K562 (cell line): ENCODE measurements around the gene LAPTM5. TPM values are rescaled to one million over a fixed set of nuclear protein-coding genes. Genes with fewer than 3 reads are reported as not detected.

ENCODE experiments used
- ARNT ChIP-seq, 2 experiments: fragments of 450-650 bp; IDR thresholded peaks; 2 replicates each; pipeline ENCODE4 v1.6.1; 2016; ENCODE audit warnings: mild to moderate bottlenecking in 1 of 2
- BRF1 ChIP-seq: IDR thresholded peaks from 3 replicates; pipeline ENCODE4 v1.6.1; 2011; ENCODE audit warnings: borderline replicate concordance, mild to moderate bottlenecking; ENCODE audit not compliant: insufficient read length; ENCODE audit errors: extremely low read depth
- CBFB ChIP-seq: sonication (generic); formaldehyde crosslinking; IDR thresholded peaks from 2 replicates; pipeline ENCODE4 v1.4.0; 2020; ENCODE audit warnings: mild to moderate bottlenecking, missing genetic modification reagents
- CBX5 ChIP-seq: IDR thresholded peaks from 2 replicates; pipeline ENCODE4 v1.6.1; 2014; ENCODE audit warnings: low read depth, borderline replicate concordance
- CHD2 ChIP-seq: IDR thresholded peaks from 2 replicates; pipeline ENCODE4 v1.6.1; 2011; ENCODE audit warnings: low read depth, low read length
- ETV5 ChIP-seq: sonication (generic); formaldehyde crosslinking; IDR thresholded peaks from 2 replicates; pipeline ENCODE4 v1.4.0; 2020; ENCODE audit warnings: low read depth, mild to moderate bottlenecking, missing genetic modification reagents
- FOXA3 ChIP-seq, 2 experiments: fragments of 450-650 bp in 1 of 2; sonication (generic) in 1 of 2; formaldehyde crosslinking; IDR thresholded peaks in 1 of 2; conservative IDR thresholded peaks in 1 of 2; 2 replicates each; pipeline versions ENCODE4 v1.4.0 to v1.8.0; 2020 to 2022; ENCODE audit warnings: mild to moderate bottlenecking in 2 of 2, missing genetic modification reagents in 1 of 2
- HDAC1 ChIP-seq, 2 experiments: fragments of 450-650 bp; IDR thresholded peaks; 2 replicates each; pipeline ENCODE4 v1.6.1; 2016 to 2017; ENCODE audit warnings: inconsistent platforms in 1 of 2, mild to moderate bottlenecking in 1 of 2, moderate library complexity in 1 of 2
- HMGN3 ChIP-seq: IDR thresholded peaks from 2 replicates; pipeline ENCODE4 v1.6.1; 2011; ENCODE audit warnings: borderline replicate concordance, low read depth, mild to moderate bottlenecking, mixed read lengths, low read length; ENCODE audit not compliant: insufficient read length; ENCODE audit errors: extremely low read depth
- SMAD1 ChIP-seq: fragments of 150-350 bp; IDR thresholded peaks from 2 replicates; pipeline ENCODE4 v1.6.1; 2014; ENCODE audit warnings: low read length, low read depth; ENCODE audit not compliant: partially characterized antibody
- ZNF431 ChIP-seq: sonication (generic); formaldehyde crosslinking; IDR thresholded peaks from 2 replicates; pipeline ENCODE4 v1.8.0; 2022; ENCODE audit warnings: mild to moderate bottlenecking, missing genetic modification reagents
- polyA plus RNA-seq, 8 experiments: library from polyadenylated mRNA; depleted of rRNA in 4 of 8; stranded (reverse) in 5 of 8; unstranded in 3 of 8; fragments of >200 nt; fragmentation: Nextera tagmentation in 2 of 8; fragmentation: Illumina TruSeq in 1 of 8; extraction: Ambion mirVana in 2 of 8; extraction: Trizol in 1 of 8; gene quantifications; 2 replicates each; pipeline versions ENCODE4 v1.2.1 to v1.2.3, GENCODE V29; 2011 to 2014; ENCODE audit warnings: inconsistent platforms in 1 of 8, missing spikeins in 1 of 8
- total RNA-seq, 7 experiments: library from RNA; depleted of rRNA in 6 of 7; stranded (reverse); fragments of >200 nt in 6 of 7; fragmentation: Illumina TruSeq in 2 of 7; extraction: Trizol in 2 of 7; gene quantifications; 2 replicates each; pipeline versions ENCODE4 v1.2.1 to v1.2.3, GENCODE V29; 2011 to 2021; ENCODE audit warnings: low replicate concordance in 1 of 7
- TF ChIP-seq, protein P1 (sequence below), 2 experiments: fragments of 450-650 bp in 1 of 2; IDR thresholded peaks; 2 replicates each; pipeline ENCODE4 v1.6.1; 2011 to 2017; ENCODE audit warnings: low read depth in 2 of 2, antibody characterized with exemption in 1 of 2, borderline replicate concordance in 1 of 2, low read length in 1 of 2, mild to moderate bottlenecking in 1 of 2, mixed read lengths in 1 of 2; ENCODE audit not compliant: control insufficient read depth in 1 of 2
- TF ChIP-seq, protein P2 (sequence below): sonication (generic); formaldehyde crosslinking; IDR thresholded peaks from 2 replicates; pipeline ENCODE4 v1.9.0; 2022; ENCODE audit warnings: mild to moderate bottlenecking, missing genetic modification reagents
- TF ChIP-seq, protein P3 (sequence below): fragments of 250-450 bp; sonication (Bioruptor Pico); IDR thresholded peaks from 2 replicates; pipeline ENCODE4 v1.8.0; 2022; ENCODE audit warnings: moderate library complexity, mild to moderate bottlenecking, inconsistent platforms
- TF ChIP-seq, protein P4 (sequence below): sonication (generic); formaldehyde crosslinking; IDR thresholded peaks from 2 replicates; pipeline ENCODE4 v1.8.0; 2022; ENCODE audit warnings: missing genetic modification reagents, mild to moderate bottlenecking, borderline replicate concordance
- TF ChIP-seq, protein P5 (sequence below): sonication (generic); formaldehyde crosslinking; IDR thresholded peaks from 2 replicates; pipeline ENCODE4 v1.8.0; 2022; ENCODE audit warnings: mild to moderate bottlenecking, low read depth, missing genetic modification reagents

LAPTM5 gene
- total and polyA plus RNA-seq, 9 of the 15 experiments (the other 6 are each of a cell fraction or from before 2014, with no cell fraction given), result 2.4 to 47.3 (median 20.3) TPM

DNA sequence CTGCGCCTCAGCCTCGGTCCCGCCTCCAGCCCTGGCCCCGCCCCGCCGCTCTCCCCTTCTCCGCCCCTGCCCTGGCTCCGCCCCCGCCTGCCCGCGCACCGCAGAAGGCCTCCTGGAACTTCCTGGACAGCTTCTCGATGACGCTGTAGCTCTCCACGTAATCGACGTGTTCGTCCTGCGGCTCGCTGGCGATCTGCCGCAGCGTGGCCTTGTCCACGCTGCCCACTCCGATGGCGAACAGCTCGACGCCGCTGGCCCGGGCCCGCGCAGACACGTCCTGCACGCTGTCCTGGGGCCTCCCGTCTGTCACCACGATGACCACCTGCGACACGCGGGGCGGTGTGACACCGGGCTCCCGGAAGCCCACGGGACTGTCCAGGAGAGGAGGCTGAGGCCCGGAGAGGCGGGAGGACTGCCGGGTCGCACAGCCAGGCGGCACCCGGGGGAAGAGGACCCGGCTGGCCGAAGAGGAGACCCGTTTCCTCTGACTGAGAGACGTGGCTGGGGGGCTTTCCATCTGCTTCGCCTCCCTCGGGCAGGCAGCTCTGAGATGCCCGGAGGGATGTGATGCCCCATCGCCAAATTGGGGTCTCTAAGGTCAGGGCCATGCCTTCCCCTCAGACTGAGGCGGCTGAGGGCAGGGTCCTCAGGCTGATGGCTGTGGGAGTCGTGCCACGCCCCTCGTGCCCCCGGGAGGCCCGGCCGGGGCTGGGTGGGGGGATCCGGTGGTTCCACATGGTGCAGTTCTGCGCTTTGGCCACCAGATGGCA is 38.8 kb downstream of the LAPTM5 start (continued):
- TF ChIP-seq, protein P1, sequence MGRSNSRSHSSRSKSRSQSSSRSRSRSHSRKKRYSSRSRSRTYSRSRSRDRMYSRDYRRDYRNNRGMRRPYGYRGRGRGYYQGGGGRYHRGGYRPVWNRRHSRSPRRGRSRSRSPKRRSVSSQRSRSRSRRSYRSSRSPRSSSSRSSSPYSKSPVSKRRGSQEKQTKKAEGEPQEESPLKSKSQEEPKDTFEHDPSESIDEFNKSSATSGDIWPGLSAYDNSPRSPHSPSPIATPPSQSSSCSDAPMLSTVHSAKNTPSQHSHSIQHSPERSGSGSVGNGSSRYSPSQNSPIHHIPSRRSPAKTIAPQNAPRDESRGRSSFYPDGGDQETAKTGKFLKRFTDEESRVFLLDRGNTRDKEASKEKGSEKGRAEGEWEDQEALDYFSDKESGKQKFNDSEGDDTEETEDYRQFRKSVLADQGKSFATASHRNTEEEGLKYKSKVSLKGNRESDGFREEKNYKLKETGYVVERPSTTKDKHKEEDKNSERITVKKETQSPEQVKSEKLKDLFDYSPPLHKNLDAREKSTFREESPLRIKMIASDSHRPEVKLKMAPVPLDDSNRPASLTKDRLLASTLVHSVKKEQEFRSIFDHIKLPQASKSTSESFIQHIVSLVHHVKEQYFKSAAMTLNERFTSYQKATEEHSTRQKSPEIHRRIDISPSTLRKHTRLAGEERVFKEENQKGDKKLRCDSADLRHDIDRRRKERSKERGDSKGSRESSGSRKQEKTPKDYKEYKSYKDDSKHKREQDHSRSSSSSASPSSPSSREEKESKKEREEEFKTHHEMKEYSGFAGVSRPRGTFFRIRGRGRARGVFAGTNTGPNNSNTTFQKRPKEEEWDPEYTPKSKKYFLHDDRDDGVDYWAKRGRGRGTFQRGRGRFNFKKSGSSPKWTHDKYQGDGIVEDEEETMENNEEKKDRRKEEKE (IDR thresholded peaks at IDR 0.05; ENCODE audit: borderline replicate concordance in 1 of 2, control insufficient read depth in 1 of 2, low read depth in 2 of 2, low read length in 1 of 2), result 0 out of 4 replicates have a peak, but pooled peaks of 1 of the 2 experiments have one; percentile 38
- peak; percentile 86 for TF ChIP-seq ZNF431 (CRISPR knock-in tag)
- TF ChIP-seq ETV5 (CRISPR knock-in tag), result peak; percentile 78; the same call in 1 of the 2 replicates
- peak; percentile 80 for TF ChIP-seq SMAD1
- TF ChIP-seq, protein P2, sequence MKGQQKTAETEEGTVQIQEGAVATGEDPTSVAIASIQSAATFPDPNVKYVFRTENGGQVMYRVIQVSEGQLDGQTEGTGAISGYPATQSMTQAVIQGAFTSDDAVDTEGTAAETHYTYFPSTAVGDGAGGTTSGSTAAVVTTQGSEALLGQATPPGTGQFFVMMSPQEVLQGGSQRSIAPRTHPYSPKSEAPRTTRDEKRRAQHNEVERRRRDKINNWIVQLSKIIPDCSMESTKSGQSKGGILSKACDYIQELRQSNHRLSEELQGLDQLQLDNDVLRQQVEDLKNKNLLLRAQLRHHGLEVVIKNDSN (CRISPR knock-in tag), result peak; percentile 55
- TF ChIP-seq, protein P3, sequence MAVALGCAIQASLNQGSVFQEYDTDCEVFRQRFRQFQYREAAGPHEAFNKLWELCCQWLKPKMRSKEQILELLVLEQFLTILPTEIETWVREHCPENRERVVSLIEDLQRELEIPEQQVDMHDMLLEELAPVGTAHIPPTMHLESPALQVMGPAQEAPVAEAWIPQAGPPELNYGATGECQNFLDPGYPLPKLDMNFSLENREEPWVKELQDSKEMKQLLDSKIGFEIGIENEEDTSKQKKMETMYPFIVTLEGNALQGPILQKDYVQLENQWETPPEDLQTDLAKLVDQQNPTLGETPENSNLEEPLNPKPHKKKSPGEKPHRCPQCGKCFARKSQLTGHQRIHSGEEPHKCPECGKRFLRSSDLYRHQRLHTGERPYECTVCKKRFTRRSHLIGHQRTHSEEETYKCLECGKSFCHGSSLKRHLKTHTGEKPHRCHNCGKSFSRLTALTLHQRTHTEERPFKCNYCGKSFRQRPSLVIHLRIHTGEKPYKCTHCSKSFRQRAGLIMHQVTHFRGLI, result peak; percentile 82; the same call in 1 of the 2 replicates
- peak; percentile 69 for TF ChIP-seq HMGN3
- TF ChIP-seq HDAC1 (IDR thresholded peaks at IDR 0.05), result peak in 1 of 2 experiments; percentile 98; a peak in 3 of 4 replicates
- no peak for TF ChIP-seq BRF1
- TF ChIP-seq, protein P4, sequence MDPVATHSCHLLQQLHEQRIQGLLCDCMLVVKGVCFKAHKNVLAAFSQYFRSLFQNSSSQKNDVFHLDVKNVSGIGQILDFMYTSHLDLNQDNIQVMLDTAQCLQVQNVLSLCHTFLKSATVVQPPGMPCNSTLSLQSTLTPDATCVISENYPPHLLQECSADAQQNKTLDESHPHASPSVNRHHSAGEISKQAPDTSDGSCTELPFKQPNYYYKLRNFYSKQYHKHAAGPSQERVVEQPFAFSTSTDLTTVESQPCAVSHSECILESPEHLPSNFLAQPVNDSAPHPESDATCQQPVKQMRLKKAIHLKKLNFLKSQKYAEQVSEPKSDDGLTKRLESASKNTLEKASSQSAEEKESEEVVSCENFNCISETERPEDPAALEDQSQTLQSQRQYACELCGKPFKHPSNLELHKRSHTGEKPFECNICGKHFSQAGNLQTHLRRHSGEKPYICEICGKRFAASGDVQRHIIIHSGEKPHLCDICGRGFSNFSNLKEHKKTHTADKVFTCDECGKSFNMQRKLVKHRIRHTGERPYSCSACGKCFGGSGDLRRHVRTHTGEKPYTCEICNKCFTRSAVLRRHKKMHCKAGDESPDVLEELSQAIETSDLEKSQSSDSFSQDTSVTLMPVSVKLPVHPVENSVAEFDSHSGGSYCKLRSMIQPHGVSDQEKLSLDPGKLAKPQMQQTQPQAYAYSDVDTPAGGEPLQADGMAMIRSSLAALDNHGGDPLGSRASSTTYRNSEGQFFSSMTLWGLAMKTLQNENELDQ (CRISPR knock-in tag), result peak; percentile 81
- TF ChIP-seq CBX5, result 0 out of 2 replicates have a peak, but pooled peaks have one; percentile 27
- TF ChIP-seq, protein P5, sequence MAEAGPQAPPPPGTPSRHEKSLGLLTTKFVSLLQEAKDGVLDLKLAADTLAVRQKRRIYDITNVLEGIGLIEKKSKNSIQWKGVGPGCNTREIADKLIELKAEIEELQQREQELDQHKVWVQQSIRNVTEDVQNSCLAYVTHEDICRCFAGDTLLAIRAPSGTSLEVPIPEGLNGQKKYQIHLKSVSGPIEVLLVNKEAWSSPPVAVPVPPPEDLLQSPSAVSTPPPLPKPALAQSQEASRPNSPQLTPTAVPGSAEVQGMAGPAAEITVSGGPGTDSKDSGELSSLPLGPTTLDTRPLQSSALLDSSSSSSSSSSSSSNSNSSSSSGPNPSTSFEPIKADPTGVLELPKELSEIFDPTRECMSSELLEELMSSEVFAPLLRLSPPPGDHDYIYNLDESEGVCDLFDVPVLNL, result peak; percentile 72
- TF ChIP-seq CHD2, result peak; percentile 10; the same call in 1 of the 2 replicates
- TF ChIP-seq CBFB (CRISPR knock-in tag), result peak; percentile 59; the same call in 1 of the 2 replicates
- no peak for TF ChIP-seq ARNT (IDR thresholded peaks at IDR 0.05)
- TF ChIP-seq FOXA3 (CRISPR knock-in tag; conservative IDR thresholded peaks at IDR 0.05 in 1 of 2, IDR thresholded peaks at IDR 0.05 in 1 of 2), result peak in 1 of 2 experiments; percentile 89; a peak in 2 of 4 replicates
